ENCODE data around the gene CD302.
"Not testable (repeated sequence)": the region's sequence is repeated elsewhere in the genome, so short reads cannot be mapped to it uniquely, and the experiment has no call there.

Gene CD302, protein sequence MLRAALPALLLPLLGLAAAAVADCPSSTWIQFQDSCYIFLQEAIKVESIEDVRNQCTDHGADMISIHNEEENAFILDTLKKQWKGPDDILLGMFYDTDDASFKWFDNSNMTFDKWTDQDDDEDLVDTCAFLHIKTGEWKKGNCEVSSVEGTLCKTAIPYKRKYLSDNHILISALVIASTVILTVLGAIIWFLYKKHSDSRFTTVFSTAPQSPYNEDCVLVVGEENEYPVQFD

DNA sequence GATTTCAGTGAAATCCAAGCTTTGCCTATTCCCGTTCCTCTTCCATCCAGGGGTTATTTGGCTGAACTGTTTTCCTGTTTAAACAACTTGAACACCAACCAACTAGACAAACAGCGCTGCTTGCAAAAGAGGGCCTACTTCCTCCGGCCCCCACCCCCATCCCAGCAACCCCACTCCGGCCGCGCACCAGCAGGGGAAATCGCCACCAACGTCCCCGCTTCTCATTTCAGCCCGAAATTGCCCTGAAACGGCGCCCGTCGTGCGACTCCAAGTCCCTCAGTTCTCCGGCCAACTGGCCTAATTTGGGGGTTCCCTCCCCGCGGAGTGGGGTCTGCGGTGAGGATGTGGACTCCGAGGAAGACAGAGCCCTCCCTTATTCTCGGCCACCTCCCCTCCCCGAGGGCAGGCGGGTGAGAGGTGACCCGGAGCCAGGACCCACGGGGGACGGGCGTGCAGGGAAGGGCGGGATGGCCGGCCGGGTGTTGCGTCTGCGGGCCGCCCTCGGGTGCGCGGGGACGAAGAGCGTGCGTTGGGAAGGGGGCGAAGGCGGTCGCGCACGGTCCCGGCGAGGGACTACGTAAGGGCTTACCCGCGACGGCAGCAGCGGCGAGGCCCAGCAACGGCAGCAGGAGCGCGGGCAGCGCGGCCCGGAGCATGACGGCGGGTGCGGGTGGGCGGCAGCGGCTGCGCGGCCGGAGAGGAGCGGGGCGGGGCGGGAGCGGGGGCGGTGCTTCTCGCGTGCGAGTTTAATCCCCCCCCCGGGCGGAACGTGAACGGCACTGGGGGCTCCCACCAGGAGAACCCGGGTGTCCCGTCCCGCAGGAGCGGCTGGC, at the start of gene CD302:
TSS of gene CD302 (minus strand) at position 666 of the 833 bp plus-strand sequence. CDS start at position 656, 10 bp downstream.
- DNase-seq = peak; percentile 49

DNA sequence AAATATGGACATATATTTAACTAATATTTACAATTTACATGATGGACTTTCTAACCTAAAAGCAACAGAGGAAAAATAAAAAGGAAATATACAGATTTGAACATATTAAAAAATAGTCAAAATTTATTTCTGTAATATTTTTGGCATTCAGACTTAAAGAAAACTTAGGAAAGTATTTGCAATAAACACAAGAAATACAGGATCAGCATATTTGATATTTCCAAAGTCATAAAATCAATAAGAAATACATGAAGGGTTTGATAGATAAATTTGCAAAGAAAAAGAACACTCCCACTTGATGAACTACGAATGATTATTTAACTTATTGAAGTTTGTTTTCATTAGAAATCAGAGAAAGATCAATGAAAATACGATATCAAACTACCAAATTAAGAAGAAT, 48.6 kb upstream of the CD302 start:
- DNase-seq = no peak

DNA sequence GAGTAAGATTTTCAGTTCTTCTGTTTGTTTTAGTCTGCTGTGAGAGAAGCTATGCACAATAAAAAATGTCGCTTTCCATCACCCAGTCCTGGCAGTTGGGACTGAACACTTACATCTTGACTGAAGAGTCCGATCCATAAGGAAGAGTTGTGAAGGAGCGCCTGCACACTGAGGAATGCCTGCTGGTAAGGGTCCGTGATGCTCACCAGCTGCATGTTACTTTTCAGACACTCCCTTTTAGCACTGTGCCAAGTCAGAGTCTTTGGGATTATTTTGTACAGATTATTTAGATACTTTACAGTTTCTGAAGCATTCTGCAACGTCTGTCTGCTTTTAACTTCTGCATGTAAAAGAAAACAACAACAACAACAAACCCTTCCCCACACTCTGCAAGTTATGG, 42.6 kb upstream of the CD302 start:
- DNase-seq = no peak

DNA sequence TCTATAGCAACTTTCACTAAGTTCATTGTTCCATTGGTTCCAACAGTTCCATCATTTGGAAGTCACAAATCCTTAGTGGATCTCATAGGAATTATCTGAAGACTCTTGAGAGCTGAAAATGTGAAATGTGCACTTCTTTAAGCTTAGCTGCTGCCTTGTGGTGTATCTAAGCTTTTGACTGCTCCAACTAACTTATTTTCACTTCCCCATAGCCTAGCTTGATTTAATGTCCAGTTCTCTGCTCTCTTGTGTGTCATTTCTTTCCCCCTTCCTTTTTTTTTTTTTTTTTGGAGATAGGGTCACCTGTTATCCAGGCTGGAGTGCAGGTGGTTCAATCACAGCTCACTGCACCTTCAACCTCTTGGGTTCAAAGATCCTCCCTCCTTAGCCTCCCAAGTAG, 34.9 kb upstream of the CD302 start:
- no peak for DNase-seq

DNA sequence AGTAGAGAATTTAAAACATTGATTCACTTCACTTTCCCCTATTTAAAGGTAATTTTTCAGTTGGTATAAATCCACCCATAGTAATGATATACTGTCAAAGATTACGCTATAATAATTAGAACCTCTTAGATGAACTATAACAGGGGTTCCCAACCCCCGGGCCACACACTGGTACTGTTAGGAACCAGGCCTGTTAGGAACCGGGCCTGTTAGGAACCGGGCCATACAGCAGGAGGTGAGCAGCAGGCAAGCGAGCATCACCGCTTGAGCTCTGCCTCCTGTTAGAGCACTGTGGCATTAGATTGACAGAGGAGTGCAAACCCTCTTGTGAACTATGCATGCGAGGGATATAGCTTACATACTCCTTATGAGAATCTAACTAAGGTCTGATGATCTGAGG, 34.0 kb upstream of the CD302 start:
- no peak for DNase-seq

DNA sequence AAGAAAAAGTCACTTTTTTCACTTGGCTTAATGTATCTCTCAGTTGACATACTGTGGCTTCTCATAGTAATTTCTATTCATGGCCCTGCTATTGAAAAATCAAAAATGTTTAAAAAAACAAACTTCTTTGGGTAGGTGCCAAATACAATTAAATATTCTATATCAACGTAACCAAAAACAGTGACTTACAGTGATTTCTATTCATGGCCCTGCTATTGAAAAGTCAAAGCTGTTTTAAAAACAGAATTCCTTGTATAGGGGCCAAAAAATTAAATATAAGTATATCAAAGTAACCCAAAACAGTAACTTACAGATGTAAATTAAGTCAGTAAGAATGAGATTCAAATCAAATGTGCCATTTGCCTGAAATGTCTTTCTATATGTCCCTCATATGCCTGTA, 31.4 kb upstream of the CD302 start:
- no peak for DNase-seq

DNA sequence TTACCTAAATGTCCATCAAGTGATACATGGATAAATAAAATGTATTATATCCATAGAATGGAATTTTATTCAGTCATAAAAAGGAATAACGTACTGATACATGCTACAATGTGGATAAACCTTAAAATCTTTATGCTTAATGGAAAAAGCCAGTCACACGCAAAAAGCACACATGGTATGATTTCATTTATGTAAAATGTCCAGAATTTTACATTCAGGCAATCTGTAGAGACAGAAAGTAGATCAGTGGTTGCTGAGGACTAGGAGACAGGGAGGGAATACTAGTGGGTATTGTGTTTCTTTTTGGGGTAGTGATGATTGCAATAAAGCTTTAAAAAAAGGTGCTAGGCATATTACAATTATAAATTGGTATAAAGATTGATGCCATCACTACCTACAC, 30.7 kb upstream of the CD302 start:
- no peak for DNase-seq

DNA sequence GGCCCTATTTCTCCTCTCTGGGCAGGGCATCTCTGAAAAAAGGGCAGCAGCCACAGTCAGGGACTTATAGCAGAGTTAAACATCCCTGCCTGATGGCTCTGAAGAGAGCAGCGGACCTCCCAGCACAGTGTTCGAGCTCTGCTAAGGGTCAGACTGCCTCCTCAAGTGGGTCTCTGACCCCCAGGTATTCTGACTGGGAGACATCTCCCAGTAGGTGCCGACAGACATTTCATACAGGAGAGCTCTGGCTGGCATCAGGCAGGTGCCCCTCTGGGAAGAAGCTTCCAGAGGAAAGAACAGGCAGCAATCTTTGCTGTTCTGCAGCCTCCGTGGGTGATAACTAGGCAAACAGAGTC, 24.4 kb upstream of the CD302 start:
- DNase-seq = not testable (repeated sequence)

DNA sequence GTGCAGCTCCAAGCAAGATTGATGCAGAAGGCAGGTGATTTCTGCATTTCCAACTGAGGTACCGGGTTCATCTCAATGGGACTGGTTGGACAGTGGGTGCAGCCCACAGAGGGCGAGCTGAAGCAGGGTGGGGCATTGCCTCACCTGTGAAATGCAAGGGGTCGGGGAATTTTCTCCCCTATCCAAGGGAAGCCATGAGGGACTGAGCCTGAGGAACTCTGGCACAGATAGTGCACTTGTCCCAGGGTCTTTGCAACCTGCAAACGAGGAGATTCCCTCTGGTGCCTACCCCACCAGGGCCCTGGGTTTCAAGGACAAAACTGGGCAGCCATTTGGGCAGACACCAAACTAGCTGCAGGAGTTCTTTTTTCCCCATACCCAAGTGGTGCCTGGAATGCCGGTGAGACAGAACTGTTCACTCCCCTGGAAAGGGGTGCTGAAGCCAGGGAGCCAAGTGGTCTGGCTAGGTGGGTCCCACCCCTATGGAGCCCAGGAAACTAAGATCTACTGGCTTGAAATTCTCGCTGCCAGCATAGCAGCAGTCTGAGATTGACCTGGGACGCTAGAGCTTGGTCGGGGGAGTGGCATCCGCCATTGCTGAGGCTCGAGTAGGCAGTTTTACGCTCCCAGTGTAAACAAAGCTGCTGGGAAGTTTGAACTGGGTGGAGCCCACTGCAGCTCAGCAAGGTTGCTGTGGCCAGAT, 23.9 kb upstream of the CD302 start:
- DNase-seq = not testable (repeated sequence)

DNA sequence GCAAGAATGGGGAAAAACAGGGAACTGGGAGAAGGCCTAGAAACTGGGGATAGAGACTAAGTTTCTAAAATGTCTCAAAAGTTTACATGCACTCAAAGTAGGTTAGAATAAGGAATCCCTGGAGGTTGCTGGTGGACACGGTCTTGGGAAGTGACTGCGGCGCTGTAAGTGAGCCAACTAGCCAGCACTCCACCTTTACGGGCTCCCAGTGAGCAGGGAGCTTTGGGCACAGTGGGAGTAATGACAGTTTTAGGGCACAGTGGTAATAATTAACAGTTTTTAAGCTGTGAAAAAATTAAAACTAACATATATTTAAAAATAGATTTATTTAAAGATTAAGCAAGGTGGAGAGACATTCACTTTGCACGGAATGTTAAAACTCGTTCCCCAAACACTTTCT, 20.9 kb upstream of the CD302 start:
- DNase-seq = no peak

DNA sequence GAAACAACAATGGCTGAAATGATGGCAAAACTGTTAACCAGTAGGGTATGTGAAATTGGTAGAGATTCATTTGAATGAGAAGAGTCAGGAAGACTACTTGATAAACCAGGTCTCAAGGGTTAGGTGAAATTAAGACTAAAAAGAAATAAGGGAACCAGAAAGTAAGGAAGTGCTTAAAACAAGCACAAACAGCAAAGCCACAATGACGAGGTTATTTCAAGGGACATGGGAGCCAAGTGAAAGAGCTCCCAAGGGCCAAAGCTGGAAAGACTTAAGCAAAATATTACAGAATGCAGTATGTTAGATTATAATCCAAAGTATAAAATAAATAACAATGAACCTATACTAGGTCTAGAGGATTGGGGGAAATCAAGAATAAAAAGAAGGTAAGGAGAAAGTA, 19.3 kb upstream of the CD302 start:
- no peak for DNase-seq

DNA sequence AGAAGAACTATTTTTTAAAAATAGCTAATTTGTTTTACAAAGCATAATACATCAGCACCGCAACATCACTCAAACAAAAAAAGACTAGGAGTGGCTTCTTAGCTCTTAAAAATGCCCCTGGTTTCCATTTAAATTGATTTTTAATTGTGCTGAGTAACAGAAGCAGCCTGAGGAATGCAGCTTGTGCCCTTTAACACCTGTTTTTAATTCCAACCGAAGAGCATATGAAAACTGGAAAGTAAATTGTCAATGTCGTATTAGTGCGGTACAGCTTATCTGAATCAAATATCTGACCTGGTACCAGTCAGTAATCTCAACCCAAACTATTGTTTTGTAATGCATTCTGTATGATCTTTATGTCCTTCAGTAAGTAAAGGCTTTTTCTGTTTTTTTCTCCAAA, 13.2 kb upstream of the CD302 start:
- no peak for DNase-seq

DNA sequence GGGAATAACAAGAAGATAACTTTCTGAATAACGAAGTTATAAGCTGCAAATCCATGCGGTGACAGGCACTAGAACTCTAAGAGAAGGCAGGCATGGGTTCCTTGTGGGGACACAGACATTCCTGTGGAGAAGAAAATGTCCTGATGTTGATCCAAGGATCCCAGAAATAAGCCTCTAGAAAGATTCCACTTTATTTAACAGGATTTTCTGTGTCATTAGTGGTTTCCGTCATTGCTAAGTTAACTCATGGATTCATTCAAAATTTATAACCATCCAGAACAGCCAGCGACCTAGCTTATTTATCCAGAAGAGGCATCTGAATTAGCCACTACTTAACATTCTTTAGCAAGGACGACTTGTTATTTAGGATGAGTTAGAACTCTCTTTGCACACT, 10.0 kb upstream of the CD302 start:
- no peak for DNase-seq

DNA sequence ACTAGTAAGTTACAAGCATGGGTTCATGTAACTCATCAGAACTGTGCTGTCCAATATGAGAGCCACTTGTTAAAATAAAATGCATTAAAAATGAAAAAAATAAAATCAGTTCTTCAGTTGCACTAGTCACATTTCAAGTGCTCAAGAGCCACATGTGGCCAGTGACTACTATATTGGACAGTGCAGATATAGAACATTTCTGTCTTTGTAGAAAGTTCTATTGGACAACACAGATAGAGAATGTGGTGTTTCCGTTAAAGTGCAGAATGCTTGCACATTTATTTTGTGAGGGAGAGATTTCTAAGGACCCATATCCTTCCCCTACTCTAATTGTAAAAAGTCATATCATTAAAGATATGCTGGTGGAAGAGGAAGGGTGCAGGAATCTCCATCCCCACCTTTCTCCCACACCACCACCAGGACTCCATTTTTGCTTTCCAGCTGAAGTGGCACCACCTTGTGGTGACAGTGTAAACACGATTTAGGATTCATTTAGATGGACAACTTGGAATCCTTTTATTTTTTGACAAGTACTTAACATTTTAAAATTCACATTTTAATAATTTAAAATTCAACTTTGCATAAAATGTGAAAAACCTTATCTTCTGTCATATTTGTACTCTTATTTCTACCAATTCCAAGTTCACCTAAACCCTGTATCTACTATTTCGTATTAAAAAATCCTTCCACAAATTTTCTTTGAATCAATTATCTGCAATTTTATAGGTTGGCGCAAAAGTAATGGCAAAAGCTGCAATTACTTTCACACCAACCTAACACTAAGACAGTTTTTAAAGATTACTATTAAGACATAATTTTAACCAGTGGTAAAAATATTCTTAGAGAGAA, 9.4 kb upstream of the CD302 start:
- no peak for DNase-seq

DNA sequence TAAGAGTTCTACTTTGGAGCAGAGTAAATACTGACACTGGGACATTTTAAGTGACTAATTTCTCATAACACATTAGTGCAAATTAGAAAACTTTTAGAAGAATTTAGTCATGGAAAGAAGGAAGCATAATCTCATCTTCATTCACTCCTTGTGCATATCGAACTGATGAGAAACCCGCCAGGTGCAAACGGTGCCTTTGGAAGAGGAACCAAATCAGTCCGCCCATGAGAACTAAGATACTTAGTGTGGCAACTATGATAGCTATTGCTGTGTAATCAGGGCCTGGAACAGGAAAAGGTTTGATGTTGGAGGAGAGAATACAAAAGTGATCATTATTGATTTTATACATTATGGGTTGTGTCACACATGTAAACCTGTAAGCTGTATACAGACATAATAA, 6.9 kb upstream of the CD302 start:
- no peak for DNase-seq

DNA sequence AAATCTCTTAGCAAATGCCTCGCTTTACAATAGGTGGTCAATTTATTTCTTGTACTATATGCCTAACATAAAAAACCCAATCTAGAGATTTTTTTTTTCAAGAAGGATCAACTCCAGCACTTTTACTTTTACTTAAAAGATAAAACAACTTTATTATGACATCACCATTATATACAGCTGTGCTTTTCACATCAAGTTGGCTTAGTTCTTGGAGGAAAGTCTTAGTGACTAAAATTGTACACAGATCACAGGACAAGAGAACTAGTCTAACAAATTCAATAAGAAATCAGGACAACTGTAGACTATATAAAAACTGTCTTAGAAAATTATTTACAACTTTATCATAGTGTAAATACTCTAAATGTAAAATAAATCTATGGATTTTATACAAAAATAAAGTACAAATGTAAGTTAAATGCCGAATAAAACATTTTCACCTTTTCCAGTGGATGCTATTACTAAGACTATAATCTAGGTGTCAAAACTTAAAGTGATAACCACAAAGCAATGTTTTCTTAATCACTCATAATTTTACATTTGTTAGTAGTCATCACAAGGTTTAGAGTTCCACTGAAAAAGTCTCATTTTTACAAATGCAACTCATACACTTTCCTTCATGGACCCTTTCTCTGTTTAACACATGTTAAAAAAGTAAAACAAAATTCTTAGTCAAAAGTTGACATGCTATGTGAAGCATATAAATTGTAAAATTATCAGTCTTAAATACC, 5.4 kb upstream of the CD302 start:
- no peak for DNase-seq

DNA sequence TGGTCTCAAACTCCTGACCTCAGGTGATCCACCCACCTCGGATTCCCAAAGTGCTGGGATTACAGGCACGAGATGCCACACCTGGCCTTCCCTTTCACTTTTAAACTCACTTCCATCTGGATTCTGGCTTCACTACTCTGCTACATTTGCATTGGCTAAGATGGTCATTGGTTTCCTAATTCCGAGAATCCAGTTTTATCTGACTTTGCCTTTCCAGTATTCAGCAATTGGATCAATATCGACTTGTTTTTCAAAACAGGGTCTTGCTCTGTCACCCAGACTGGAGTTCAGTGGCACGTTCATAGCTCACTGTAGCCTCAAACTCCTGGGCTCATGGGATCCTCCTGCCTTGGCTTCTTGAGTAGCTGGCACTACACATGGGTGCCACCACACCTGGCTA, 4.7 kb upstream of the CD302 start:
- no peak for DNase-seq

DNA sequence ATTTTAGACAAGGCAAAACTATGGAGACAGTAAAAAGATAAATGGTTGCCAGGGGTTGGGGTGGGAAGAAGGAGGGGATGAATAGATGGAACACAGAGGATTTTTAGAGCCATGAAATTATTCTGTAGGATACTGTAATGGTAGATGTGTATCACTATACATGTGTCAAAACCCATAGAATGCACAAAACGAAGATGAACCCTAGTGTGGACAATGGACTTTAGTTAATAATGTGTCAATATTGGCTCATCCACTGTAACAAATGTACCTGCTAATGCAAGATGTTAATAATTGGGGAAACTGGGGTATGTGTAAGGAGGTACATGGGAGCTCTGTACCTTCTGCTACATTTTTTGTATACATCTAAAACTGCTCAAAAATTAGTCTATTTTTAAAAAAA, 1.8 kb upstream of the CD302 start:
- DNase-seq = no peak

DNA sequence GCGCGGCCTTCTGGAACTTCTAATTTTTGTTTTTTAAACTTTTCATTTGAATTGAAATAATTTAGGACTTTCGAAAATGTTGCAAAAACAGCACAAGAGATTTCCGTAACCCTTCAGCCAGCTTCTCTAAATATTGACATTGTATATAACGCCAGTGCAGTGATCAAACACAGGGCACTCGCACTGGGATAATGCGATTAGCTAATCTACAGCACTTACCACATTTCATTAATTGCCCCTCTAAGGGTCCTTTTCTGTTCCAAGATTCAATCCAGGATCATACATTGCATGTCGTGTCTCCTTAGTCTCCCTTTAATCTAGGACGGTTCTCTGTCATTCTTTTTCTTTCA, 343 bp upstream of the CD302 start:
- DNase-seq = no peak

DNA sequence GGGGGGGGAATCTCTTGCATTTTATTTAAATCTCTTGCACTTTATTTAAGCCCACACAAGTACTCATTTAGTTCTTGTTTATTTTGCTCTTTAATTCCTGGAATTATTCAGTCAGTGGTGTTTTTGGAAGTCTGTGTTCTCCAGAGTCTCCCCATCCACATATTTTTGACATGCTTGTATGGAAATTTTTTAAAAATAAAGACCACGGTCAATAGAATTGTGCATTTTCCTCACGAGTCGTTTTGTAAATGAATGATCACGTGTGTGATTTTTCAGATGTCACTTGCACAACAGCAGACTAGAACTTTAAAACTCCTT, 824 bp downstream of the CD302 start:
- DNase-seq = no peak

DNA sequence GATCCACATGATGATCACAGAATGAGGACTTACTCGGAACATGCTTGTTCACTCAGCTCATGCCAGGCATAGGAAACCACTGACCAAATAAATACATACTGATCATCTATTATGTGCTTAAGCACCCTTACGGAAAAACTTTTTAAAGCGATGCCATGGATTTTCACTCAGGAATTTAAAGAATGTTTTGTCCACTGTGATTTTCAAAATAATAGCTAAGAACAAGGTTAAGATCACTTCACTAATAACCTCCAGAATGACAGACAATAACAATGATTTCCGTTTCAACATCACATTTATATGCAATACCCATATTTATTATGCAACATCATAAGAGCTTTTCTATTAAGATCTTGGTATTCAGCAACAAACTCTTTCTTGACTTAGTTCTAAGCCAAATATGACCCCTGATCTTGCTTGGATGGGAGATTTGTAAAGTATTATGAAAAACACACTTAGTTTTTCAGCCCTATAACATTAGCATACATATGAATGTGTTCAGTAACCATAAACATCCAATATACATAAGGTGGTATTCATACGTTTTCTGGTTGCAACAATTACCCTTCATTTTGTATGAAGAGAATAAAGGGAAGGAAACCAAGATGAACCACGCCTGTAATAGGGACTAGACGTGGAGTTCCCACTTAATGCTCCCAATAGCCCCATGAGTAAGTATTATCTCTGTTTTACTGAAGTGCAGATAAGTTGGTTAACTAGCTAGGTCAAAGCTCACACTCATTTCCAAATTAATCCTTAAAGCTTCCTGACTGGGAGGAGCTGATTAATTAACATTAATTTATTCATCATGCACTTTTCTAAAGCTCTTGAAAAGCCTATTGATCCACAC, 1.9 kb downstream of the CD302 start:
- no peak for DNase-seq

DNA sequence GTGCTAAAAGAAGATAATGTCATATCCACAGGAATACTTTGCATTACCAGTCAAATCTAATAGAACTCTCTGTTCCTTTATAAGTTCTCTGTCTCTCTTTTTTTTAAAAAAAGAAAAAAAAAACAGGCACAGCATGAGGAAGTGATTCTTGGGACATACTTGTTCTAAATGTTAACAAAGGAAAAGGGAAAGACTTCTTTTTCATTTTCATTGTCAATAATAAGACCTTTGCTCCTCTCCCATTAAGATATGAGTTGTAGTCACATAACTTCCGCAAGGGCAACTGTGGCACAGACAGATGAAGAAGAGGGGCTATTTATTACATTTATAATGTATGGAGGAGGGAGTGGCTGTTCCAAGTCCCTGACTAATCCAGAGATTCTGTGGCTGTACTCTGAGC, 4.7 kb downstream of the CD302 start:
- no peak for DNase-seq
